GM23248 (cell line): Measurements from ENCODE around the gene KCTD14. TPM values are rescaled to one million over a fixed set of nuclear protein-coding genes. Genes with fewer than 3 reads are reported as not detected.

ENCODE experiments used
- DNase-seq: peaks from one replicate; pipeline ENCODE4 v3.0.0-alpha.2; 2015
- H2AFZ ChIP-seq: fragments of 200-600 bp; sonication (generic); 2 replicates; pipeline ENCODE4 v1.6.1; 2016; ENCODE audit warnings: antibody characterized with exemption
- H3F3A ChIP-seq: fragments of 200-600 bp; sonication (generic); 2 replicates; pipeline ENCODE4 v1.6.1; 2016; ENCODE audit warnings: mild to moderate bottlenecking, antibody characterized with exemption, mixed run types; ENCODE audit not compliant: insufficient read depth
- H3K27ac ChIP-seq: fragments of 200-600 bp; sonication (generic); 2 replicates; pipeline ENCODE4 v1.5.1; 2016; ENCODE audit warnings: mild to moderate bottlenecking
- H3K27me3 ChIP-seq: fragments of 200-600 bp; sonication (generic); replicated peaks from 2 replicates; pipeline ENCODE4 v1.6.1; 2016; ENCODE audit warnings: mild to moderate bottlenecking; ENCODE audit not compliant: insufficient read depth
- H3K36me3 ChIP-seq: fragments of 200-600 bp; sonication (generic); 2 replicates; pipeline ENCODE4 v1.6.1; 2016; ENCODE audit warnings: low read depth, mild to moderate bottlenecking
- H3K4me1 ChIP-seq: fragments of 200-600 bp; sonication (generic); 2 replicates; pipeline ENCODE4 v1.6.1; 2016; ENCODE audit warnings: mild to moderate bottlenecking; ENCODE audit not compliant: insufficient read depth
- H3K4me2 ChIP-seq: fragments of 200-600 bp; sonication (generic); one replicate; pipeline ENCODE4 v1.6.1; 2016; ENCODE audit warnings: mild to moderate bottlenecking; ENCODE audit not compliant: unreplicated experiment
- H3K4me3 ChIP-seq: fragments of 200-600 bp; sonication (generic); 2 replicates; pipeline ENCODE4 v1.5.1; 2016; ENCODE audit warnings: mild to moderate bottlenecking
- H3K79me2 ChIP-seq: fragments of 200-600 bp; sonication (generic); 2 replicates; pipeline ENCODE4 v1.6.1; 2016; ENCODE audit warnings: mild to moderate bottlenecking; ENCODE audit not compliant: insufficient read depth
- H3K9ac ChIP-seq: fragments of 200-600 bp; sonication (generic); 2 replicates; pipeline ENCODE4 v1.6.1; 2016; ENCODE audit warnings: mild to moderate bottlenecking
- H3K9me2 ChIP-seq: fragments of 200-600 bp; sonication (generic); 2 replicates; pipeline ENCODE4 v1.6.1; 2016; ENCODE audit warnings: mixed run types, mild to moderate bottlenecking, moderate library complexity; ENCODE audit not compliant: insufficient read depth
- H3K9me3 ChIP-seq: fragments of 200-600 bp; sonication (generic); one replicate; pipeline ENCODE4 v1.6.1; 2017; ENCODE audit warnings: low read depth
- H4K20me1 ChIP-seq: fragments of 200-600 bp; sonication (generic); 2 replicates; pipeline ENCODE4 v1.6.0; 2016; ENCODE audit not compliant: insufficient read depth
- EZH2 ChIP-seq: fragments of 200-600 bp; sonication (generic); IDR thresholded peaks from 2 replicates; pipeline ENCODE4 v1.6.1; 2018; ENCODE audit warnings: antibody characterized with exemption, mild to moderate bottlenecking; ENCODE audit not compliant: insufficient read depth, poor library complexity, severe bottlenecking
- EZH2phosphoT487 ChIP-seq: fragments of 200-600 bp; sonication (generic); IDR thresholded peaks from 2 replicates; pipeline ENCODE4 v1.6.1; 2018; ENCODE audit warnings: antibody characterized with exemption, moderate library complexity, mild to moderate bottlenecking, low read depth; ENCODE audit not compliant: insufficient read depth
- WGBS, 2 experiments: methylation state at CpG; one replicate each; pipeline ENCODE4 v1.1.6; 2015 to 2017; ENCODE audit warnings: low lambda C conversion rate in 2 of 2, low coverage in 1 of 2; ENCODE audit errors: missing lambda C conversion rate in 2 of 2; 5-methylcytosine and 5-hydroxymethylcytosine counted together
- in situ Hi-C: fragments of 300-500 bp; cut with MboI; formaldehyde crosslinking; loops from 2 replicates; pipeline ENCODE4 v1.15.0; 2020
- polyA plus RNA-seq: library from polyadenylated mRNA; unstranded; fragments of >200 nt; fragmentation: Nextera tagmentation; extraction: Ambion mirVana; gene quantifications from 2 replicates; pipeline ENCODE4 v1.2.1, GENCODE V29; 2016
- total RNA-seq: library from RNA; depleted of rRNA; stranded (reverse); fragments of >200 nt; shearing (Covaris generic); gene quantifications from 2 replicates; pipeline ENCODE4 v1.2.3, GENCODE V29; 2014

The KCTD14 gene
- total and polyA plus RNA-seq, 2 experiments from 2014 or later: 0.85 to 1.4 TPM

DNA sequence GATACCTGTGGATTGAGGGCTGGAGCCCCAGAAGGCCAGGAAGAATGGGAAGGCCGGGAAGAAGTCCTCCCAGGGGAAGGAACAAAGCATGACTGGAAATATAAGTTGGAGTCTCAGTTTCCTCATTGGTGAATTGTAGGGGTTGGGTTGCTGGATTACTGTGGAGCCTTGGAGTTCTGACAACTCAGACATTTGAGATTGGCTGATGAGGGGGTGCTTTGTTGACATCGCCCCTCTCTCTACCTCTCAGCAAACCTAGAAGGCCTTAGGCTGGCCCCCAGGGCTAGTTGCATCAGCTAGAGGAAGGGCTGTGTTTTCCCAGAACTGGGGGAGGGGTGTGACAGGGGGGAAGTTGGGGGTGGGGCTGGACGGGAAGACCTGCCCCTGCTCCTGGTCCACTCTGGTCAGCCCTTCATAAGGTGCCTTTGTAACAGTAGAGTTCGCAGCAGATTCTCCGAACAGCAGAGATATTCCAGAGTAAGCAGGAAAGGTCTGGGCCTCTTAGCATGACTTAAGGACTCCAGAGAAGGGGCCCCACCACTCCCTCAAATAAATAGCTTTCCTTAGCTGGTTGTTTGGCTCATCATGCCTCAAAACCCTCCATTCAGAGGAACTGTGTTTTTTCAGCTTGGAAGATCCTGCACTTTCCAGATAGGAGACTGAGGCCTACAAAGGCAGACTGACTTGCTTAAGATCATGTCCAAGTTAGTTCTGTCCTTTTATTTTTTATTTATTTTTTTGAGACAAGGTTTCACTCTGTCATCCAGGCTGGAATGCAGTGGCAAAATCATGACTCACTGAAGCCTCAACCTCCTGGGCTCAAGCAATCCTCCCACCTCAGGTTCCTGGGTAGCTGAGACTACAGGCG lies 28.1 kb upstream of the KCTD14 start:
- no peaks in the 10 kb centered on the region for H3F3A ChIP-seq
- peak overlapping the region; percentile 71 for H3K9ac ChIP-seq
- no peaks in the 10 kb centered on the region for H3K79me2 ChIP-seq
- H3K4me3 ChIP-seq: no peak overlapping the region
- no peaks in the 10 kb centered on the region for H3K36me3 ChIP-seq
- peak overlapping the region; percentile 64 for H3K4me2 ChIP-seq
- in situ Hi-C loops: no loop called here
- TF ChIP-seq EZH2phosphoT487 (no peak), EZH2 (no peak)
- peaks cover 12% of the 10 kb centered on the region for H3K4me1 ChIP-seq
- H3K27ac ChIP-seq: peak overlapping the region; percentile 82
- H3K9me2 ChIP-seq: no peaks in the 10 kb centered on the region
- no peaks in the 10 kb centered on the region for H4K20me1 ChIP-seq
- H3K9me3 ChIP-seq: no peaks in the 10 kb centered on the region
- no peaks in the 10 kb centered on the region for H3K27me3 ChIP-seq
- 76 to 80% methylated on average over 6 of the region's 6 CpGs for WGBS, 2 experiments
- DNase-seq: peak; percentile 77
- H2AFZ ChIP-seq: peak overlapping the region; percentile 74

DNA sequence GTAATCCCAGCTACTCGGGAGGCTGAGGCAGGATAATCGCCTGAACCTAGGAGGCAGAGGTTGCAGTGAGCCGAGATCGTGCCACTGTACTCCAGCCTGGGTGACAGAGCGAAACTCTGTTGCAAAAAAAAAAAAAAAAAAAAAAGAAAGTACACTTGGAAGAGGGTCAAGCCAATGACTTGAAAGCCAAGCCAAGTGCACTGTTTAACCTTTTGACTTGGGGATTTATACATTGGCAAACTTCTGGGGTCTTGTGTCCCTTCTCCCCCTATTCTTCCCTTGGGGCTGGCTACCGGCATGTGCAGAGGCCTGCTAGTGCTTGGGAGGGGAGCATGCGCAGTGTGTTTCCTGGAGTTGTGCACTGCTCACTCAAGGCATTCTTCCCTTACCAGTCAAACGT lies 26.3 kb upstream of the KCTD14 start:
- Histone ChIP-seq H3K4me2 (no peak overlapping the region), H3K27ac (no peak overlapping the region), H3K9me3 (no peaks in the 10 kb centered on the region), H3K36me3 (no peaks in the 10 kb centered on the region), H3F3A (no peaks in the 10 kb centered on the region), H2AFZ (no peak overlapping the region), H3K9ac (no peak overlapping the region), H3K9me2 (no peaks in the 10 kb centered on the region), H3K4me3 (no peak overlapping the region), H3K4me1 (peaks cover 19% of the 10 kb centered on the region), H3K79me2 (no peaks in the 10 kb centered on the region), H3K27me3 (no peaks in the 10 kb centered on the region), H4K20me1 (no peaks in the 10 kb centered on the region)
- no peak for TF ChIP-seq EZH2phosphoT487
- TF ChIP-seq EZH2: no peak
- in situ Hi-C loops: no loop called here
- DNase-seq: no peak
- WGBS, 2 experiments: 76 to 77% methylated on average over 8 of the region's 8 CpGs

- TF ChIP-seq EZH2phosphoT487: no peak
- no peak for TF ChIP-seq EZH2
- H3K4me2 ChIP-seq: no peak overlapping the region
- no peak overlapping the region for H3K27ac ChIP-seq
- peaks cover 19% of the 10 kb centered on the region for H3K4me1 ChIP-seq
- no peaks in the 10 kb centered on the region for H3K79me2 ChIP-seq
- no peak for DNase-seq
- in situ Hi-C loops: no loop called here
- whole genome bisulfite sequencing, 2 experiments: 64% methylated on average over 3 of the region's 3 CpGs
- no peaks in the 10 kb centered on the region for H3K27me3 ChIP-seq
- H4K20me1 ChIP-seq: no peaks in the 10 kb centered on the region
- no peaks in the 10 kb centered on the region for H3K9me3 ChIP-seq
- H3K9me2 ChIP-seq: no peaks in the 10 kb centered on the region
- no peaks in the 10 kb centered on the region for H3K36me3 ChIP-seq
- no peaks in the 10 kb centered on the region for H3F3A ChIP-seq
- H3K9ac ChIP-seq: no peak overlapping the region
- H3K4me3 ChIP-seq: no peak overlapping the region
- H2AFZ ChIP-seq: no peak overlapping the region
These were observed 25.5 kb upstream of the KCTD14 start for GRCh38 chr11:78048561-78048960.

- peak overlapping the region; percentile 26; the same call in 1 of the 2 replicates for H3K9ac ChIP-seq
- H3F3A ChIP-seq: no peaks in the 10 kb centered on the region
- in situ Hi-C loops: no loop called here
- TF ChIP-seq EZH2phosphoT487 (no peak), EZH2 (no peak)
- H3K9me3 ChIP-seq: no peaks in the 10 kb centered on the region
- peak overlapping the region; percentile 85 for H2AFZ ChIP-seq
- WGBS, 2 experiments: 16 to 19% methylated on average over 6 of the region's 6 CpGs
- H4K20me1 ChIP-seq: no peaks in the 10 kb centered on the region
- H3K27me3 ChIP-seq: no peaks in the 10 kb centered on the region
- DNase-seq: no peak
- peak overlapping the region; percentile 69 for H3K4me3 ChIP-seq
- peaks cover 15% of the 10 kb centered on the region for H3K4me1 ChIP-seq
- H3K36me3 ChIP-seq: no peaks in the 10 kb centered on the region
- H3K4me2 ChIP-seq: peak overlapping the region; percentile 71
- no peaks in the 10 kb centered on the region for H3K9me2 ChIP-seq
- peaks cover 3% of the 10 kb centered on the region; the same call in 1 of the 2 replicates for H3K79me2 ChIP-seq
- H3K27ac ChIP-seq: no peak overlapping the region
These were observed 23.4 kb upstream of the KCTD14 start for GRCh38 chr11:78046486-78046854.
